Measurements from ENCODE around the gene VPS39. TPM values are rescaled to one million over a fixed set of nuclear protein-coding genes. Genes with fewer than 3 reads are reported as not detected.

Gene VPS39
- total and polyA plus RNA-seq, 2 of the 8 experiments (the other 6 are each of a cell fraction or from before 2014, with no cell fraction given) = 34.4 to 36.6 TPM

DNA sequence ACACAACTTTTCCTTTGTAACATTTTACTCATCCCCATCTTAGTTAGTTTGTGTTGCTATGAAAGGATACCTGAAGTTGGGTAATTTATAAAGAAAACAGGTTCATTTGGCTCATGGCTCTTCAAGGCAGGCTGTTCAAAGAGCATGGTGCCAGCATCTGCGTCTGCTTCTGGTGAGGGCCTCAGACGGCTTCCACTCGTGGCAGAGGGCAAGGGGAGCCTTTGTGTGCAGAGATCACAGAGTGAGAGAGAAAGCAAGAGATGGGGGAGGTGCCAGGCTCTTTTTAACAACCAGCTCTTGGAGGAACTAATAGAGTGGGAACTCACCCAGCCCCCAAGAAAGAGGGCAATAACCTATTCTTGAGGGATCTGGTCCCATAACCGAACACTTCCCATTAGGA is 74.7 kb downstream of the VPS39 start (continued):
- TF ChIP-seq KDM4A (IDR thresholded peaks at IDR 0.05; ENCODE audit: low read depth, low read length, severe bottlenecking) (no peak), POU5F1 (IDR thresholded peaks at IDR 0.05; ENCODE audit: low read depth, low read length) (no peak), TEAD4 (IDR thresholded peaks at IDR 0.05; ENCODE audit: low read depth, low read length) (no peak), PHF8 (conservative IDR thresholded peaks at IDR 0.05; ENCODE audit: low read depth, low read length) (no peak)
- TF ChIP-seq, protein P1, sequence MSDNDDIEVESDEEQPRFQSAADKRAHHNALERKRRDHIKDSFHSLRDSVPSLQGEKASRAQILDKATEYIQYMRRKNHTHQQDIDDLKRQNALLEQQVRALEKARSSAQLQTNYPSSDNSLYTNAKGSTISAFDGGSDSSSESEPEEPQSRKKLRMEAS (IDR thresholded peaks at IDR 0.05) = no peak
